ENCODE measurements around the gene BACH2. TPM values are rescaled to one million over a fixed set of nuclear protein-coding genes. Genes with fewer than 3 reads are reported as not detected.

The BACH2 gene
- total and polyA plus RNA-seq, 4 experiments from 2014 or later, result 6.5 to 48.0 (median 25.8) TPM

- no peaks in the 10 kb centered on the region for H3K9me3 Mint-ChIP-seq
- peak overlapping the region in 3 of 8 donors; percentile 46 to 77 (median 51) for H3K4me3 Mint-ChIP-seq
- peak overlapping the region; percentile 82 for H3K27ac ChIP-seq (ENCODE audit: low read depth, low read length)
- H3K4me3 ChIP-seq (ENCODE audit: low read length in 2 of 2), result no peak overlapping the region
- H3K27me3 ChIP-seq (ENCODE audit: insufficient read depth, low read length), result no peaks in the 10 kb centered on the region
- CTCF ChIA-PET (ENCODE audit: partially characterized antibody), result interaction anchor here (0.8 to 2.4 kb wide), 5 partner anchors 54 to 332 kb away, joined by 3 to 14 read pairs (median 5); no protein-coding TSS in a partner anchor
- peaks cover 48 to 85% (median 68%) of the 10 kb centered on the region in 4 donors for H3K4me1 Mint-ChIP-seq
- DNase-seq, result no peak
- peaks cover 63% of the 10 kb centered on the region for H3K4me1 ChIP-seq (ENCODE audit: insufficient read depth, low read length)
- POLR2A ChIA-PET (ENCODE audit: partially characterized antibody), result interaction anchor here (1.4 to 6.1 kb wide), 5 partner anchors 9 to 38 kb away, joined by 3 to 85 read pairs (median 11); partner anchors contain the start of gene BACH2
- no peaks in the 10 kb centered on the region for H3K9me3 ChIP-seq (ENCODE audit: control insufficient read depth in 1 of 2, low read length in 2 of 2)
- H3K36me3 ChIP-seq (ENCODE audit: insufficient read depth, low read length), result no peaks in the 10 kb centered on the region
- peak overlapping the region; percentile 94 to 100 (median 99) for H3K27ac Mint-ChIP-seq
- peaks cover 10 to 21% of the 10 kb centered on the region in 2 donors for H3K36me3 Mint-ChIP-seq
- intact Hi-C loops (cut with micrococcal nuclease), result no loop called here
- no peaks in the 10 kb centered on the region for H3K27me3 Mint-ChIP-seq
These were observed 23.7 kb downstream of the BACH2 start for GRCh38 chr6:90272895-90273294.

- no peaks in the 10 kb centered on the region for H3K27me3 ChIP-seq (ENCODE audit: insufficient read depth, low read length)
- H3K4me3 ChIP-seq (ENCODE audit: low read length in 2 of 2), result no peak overlapping the region
- Mint-ChIP-seq H3K4me1 (peaks cover 54 to 88% (median 71%) of the 10 kb centered on the region in 4 donors), H3K4me3 (peak overlapping the region in 6 of 8 donors; percentile 20 to 74 (median 52)), H3K9me3 (no peaks in the 10 kb centered on the region), H3K27ac (peak overlapping the region; percentile 94 to 100 (median 99)), H3K27me3 (no peaks in the 10 kb centered on the region), H3K36me3 (peaks cover 15 to 30% of the 10 kb centered on the region in 2 donors)
- ChIA-PET POLR2A (ENCODE audit: partially characterized antibody) (interaction anchor here (1.3 to 6.1 kb wide), 3 partner anchors 11 to 15 kb away, joined by 4 to 85 read pairs (median 4); no protein-coding TSS in a partner anchor), CTCF (ENCODE audit: partially characterized antibody) (interaction anchor here (0.7 kb wide), 1 partner anchor 21 kb away, joined by 4 read pairs; no protein-coding TSS in a partner anchor)
- H3K36me3 ChIP-seq (ENCODE audit: insufficient read depth, low read length), result no peaks in the 10 kb centered on the region
- peak in 1 of 5 donors; percentile 19 for DNase-seq
- H3K4me1 ChIP-seq (ENCODE audit: insufficient read depth, low read length), result peaks cover 74% of the 10 kb centered on the region
- H3K9me3 ChIP-seq (ENCODE audit: control insufficient read depth in 1 of 2, low read length in 2 of 2), result no peaks in the 10 kb centered on the region
- no peak overlapping the region for H3K27ac ChIP-seq (ENCODE audit: low read depth, low read length)
- intact Hi-C loops (cut with micrococcal nuclease), result no loop called here
These were observed 24.8 kb downstream of the BACH2 start for GRCh38 chr6:90271831-90272230.

- Histone ChIP-seq H3K27ac (ENCODE audit: low read depth, low read length) (no peak overlapping the region), H3K36me3 (ENCODE audit: insufficient read depth, low read length) (no peaks in the 10 kb centered on the region), H3K4me1 (ENCODE audit: insufficient read depth, low read length) (peaks cover 77% of the 10 kb centered on the region), H3K4me3 (ENCODE audit: low read length in 2 of 2) (no peak overlapping the region), H3K9me3 (ENCODE audit: control insufficient read depth in 1 of 2, low read length in 2 of 2) (no peaks in the 10 kb centered on the region), H3K27me3 (ENCODE audit: insufficient read depth, low read length) (no peaks in the 10 kb centered on the region)
- Mint-ChIP-seq H3K4me3 (peak overlapping the region in 2 of 8 donors; percentile 1 to 49), H3K27ac (peak overlapping the region in 4 of 7 donors; percentile 38 to 76 (median 50)), H3K27me3 (no peaks in the 10 kb centered on the region), H3K36me3 (peaks cover 15 to 33% of the 10 kb centered on the region in 2 donors), H3K4me1 (peaks cover 55 to 92% (median 75%) of the 10 kb centered on the region in 4 donors), H3K9me3 (no peaks in the 10 kb centered on the region)
- no peak for DNase-seq
- ChIA-PET CTCF (ENCODE audit: partially characterized antibody) (interaction anchor here (1.4 to 1.5 kb wide), 2 partner anchors 324 to 329 kb away, joined by 3 to 4 read pairs; no protein-coding TSS in a partner anchor), POLR2A (ENCODE audit: partially characterized antibody) (interaction anchor here (0.8 to 1.1 kb wide), 2 partner anchors 20 to 31 kb away, joined by 3 read pairs; no protein-coding TSS in a partner anchor)
- intact Hi-C loops (cut with micrococcal nuclease), result no loop called here
These were observed 27.3 kb downstream of the BACH2 start for GRCh38 chr6:90269334-90269733.

- H3K27ac Mint-ChIP-seq, result peak overlapping the region in 5 of 7 donors; percentile 50 to 92 (median 67)
- intact Hi-C loops (cut with micrococcal nuclease), result no loop called here
- H3K9me3 Mint-ChIP-seq, result no peaks in the 10 kb centered on the region
- H3K4me3 Mint-ChIP-seq, result peak overlapping the region in 2 of 8 donors; percentile 46 to 53
- no peak for DNase-seq
- H3K27me3 ChIP-seq (ENCODE audit: insufficient read depth, low read length), result no peaks in the 10 kb centered on the region
- ChIA-PET POLR2A (ENCODE audit: partially characterized antibody) (interaction anchor here (0.6 kb wide), 1 partner anchor 157 kb away, joined by 3 read pairs; no protein-coding TSS in a partner anchor), CTCF (ENCODE audit: partially characterized antibody) (interaction anchor here (1.4 to 1.5 kb wide), 2 partner anchors 323 to 328 kb away, joined by 3 to 4 read pairs; no protein-coding TSS in a partner anchor)
- H3K4me1 Mint-ChIP-seq, result peaks cover 50 to 90% (median 71%) of the 10 kb centered on the region in 4 donors
- no peaks in the 10 kb centered on the region for H3K27me3 Mint-ChIP-seq
- H3K9me3 ChIP-seq (ENCODE audit: control insufficient read depth in 1 of 2, low read length in 2 of 2), result no peaks in the 10 kb centered on the region
- no peak overlapping the region for H3K4me3 ChIP-seq (ENCODE audit: low read length in 2 of 2)
- no peaks in the 10 kb centered on the region for H3K36me3 ChIP-seq (ENCODE audit: insufficient read depth, low read length)
- H3K4me1 ChIP-seq (ENCODE audit: insufficient read depth, low read length), result peaks cover 78% of the 10 kb centered on the region
- no peak overlapping the region for H3K27ac ChIP-seq (ENCODE audit: low read depth, low read length)
- peaks cover 19 to 34% of the 10 kb centered on the region in 2 donors for H3K36me3 Mint-ChIP-seq
These were observed 28.5 kb downstream of the BACH2 start for GRCh38 chr6:90268178-90268577.

GRCh38 chr6:90266905-90267621, 29.6 kb downstream of the BACH2 start:
- Mint-ChIP-seq H3K4me1 (peaks cover 43 to 89% (median 65%) of the 10 kb centered on the region in 4 donors), H3K9me3 (no peaks in the 10 kb centered on the region), H3K27me3 (no peaks in the 10 kb centered on the region), H3K4me3 (peak overlapping the region; percentile 16 to 71 (median 46)), H3K27ac (peak overlapping the region; percentile 78 to 95 (median 90)), H3K36me3 (peaks cover 19 to 34% of the 10 kb centered on the region in 2 donors)
- ChIA-PET POLR2A (ENCODE audit: partially characterized antibody) (interaction anchor here (0.8 to 1.8 kb wide), 3 partner anchors 9 to 28 kb away, joined by 3 to 5 read pairs (median 4); no protein-coding TSS in a partner anchor), CTCF (ENCODE audit: partially characterized antibody) (no interaction called here)
- no peak overlapping the region for H3K27ac ChIP-seq (ENCODE audit: low read depth, low read length)
- peaks cover 70% of the 10 kb centered on the region for H3K4me1 ChIP-seq (ENCODE audit: insufficient read depth, low read length)
- peak; percentile 42 to 69 (median 50) for DNase-seq
- no peaks in the 10 kb centered on the region for H3K27me3 ChIP-seq (ENCODE audit: insufficient read depth, low read length)
- no peaks in the 10 kb centered on the region for H3K9me3 ChIP-seq (ENCODE audit: control insufficient read depth in 1 of 2, low read length in 2 of 2)
- no peak overlapping the region for H3K4me3 ChIP-seq (ENCODE audit: low read length in 2 of 2)
- H3K36me3 ChIP-seq (ENCODE audit: insufficient read depth, low read length), result no peaks in the 10 kb centered on the region
- intact Hi-C loops (cut with micrococcal nuclease), result no loop called here

GRCh38 chr6:90264561-90264960, 32.1 kb downstream of the BACH2 start:
- peak overlapping the region in 1 of 7 donors; percentile 62 for H3K27ac Mint-ChIP-seq
- ChIA-PET POLR2A (ENCODE audit: partially characterized antibody) (interaction anchor here (1.7 kb wide), 1 partner anchor 10 kb away, joined by 11 read pairs; no protein-coding TSS in a partner anchor), CTCF (ENCODE audit: partially characterized antibody) (no interaction called here)
- H3K9me3 Mint-ChIP-seq, result no peaks in the 10 kb centered on the region
- Histone ChIP-seq H3K9me3 (ENCODE audit: control insufficient read depth in 1 of 2, low read length in 2 of 2) (no peaks in the 10 kb centered on the region), H3K27me3 (ENCODE audit: insufficient read depth, low read length) (no peaks in the 10 kb centered on the region), H3K4me1 (ENCODE audit: insufficient read depth, low read length) (peaks cover 63% of the 10 kb centered on the region), H3K27ac (ENCODE audit: low read depth, low read length) (no peak overlapping the region), H3K36me3 (ENCODE audit: insufficient read depth, low read length) (no peaks in the 10 kb centered on the region), H3K4me3 (ENCODE audit: low read length in 2 of 2) (no peak overlapping the region)
- H3K36me3 Mint-ChIP-seq, result peaks cover 29 to 32% of the 10 kb centered on the region in 2 donors
- peak overlapping the region in 2 of 8 donors; percentile 15 to 25 for H3K4me3 Mint-ChIP-seq
- intact Hi-C loops (cut with micrococcal nuclease), result no loop called here
- no peaks in the 10 kb centered on the region for H3K27me3 Mint-ChIP-seq
- peaks cover 34 to 89% (median 61%) of the 10 kb centered on the region in 4 donors for H3K4me1 Mint-ChIP-seq
- no peak for DNase-seq

- intact Hi-C loops (cut with micrococcal nuclease), result no loop called here
- H3K4me3 Mint-ChIP-seq, result peak overlapping the region in 1 of 8 donors; percentile 25
- DNase-seq, result no peak
- CTCF ChIA-PET (ENCODE audit: partially characterized antibody), result interaction anchor here (0.8 kb wide), 1 partner anchor 10 kb away, joined by 7 read pairs; no protein-coding TSS in a partner anchor
- Histone ChIP-seq H3K36me3 (ENCODE audit: insufficient read depth, low read length) (no peaks in the 10 kb centered on the region), H3K4me1 (ENCODE audit: insufficient read depth, low read length) (peaks cover 55% of the 10 kb centered on the region), H3K9me3 (ENCODE audit: control insufficient read depth in 1 of 2, low read length in 2 of 2) (no peaks in the 10 kb centered on the region), H3K4me3 (ENCODE audit: low read length in 2 of 2) (no peak overlapping the region), H3K27ac (ENCODE audit: low read depth, low read length) (no peak overlapping the region), H3K27me3 (ENCODE audit: insufficient read depth, low read length) (no peaks in the 10 kb centered on the region)
- peaks cover 34 to 88% (median 60%) of the 10 kb centered on the region in 4 donors for H3K4me1 Mint-ChIP-seq
- H3K27me3 Mint-ChIP-seq, result no peaks in the 10 kb centered on the region
- H3K36me3 Mint-ChIP-seq, result peaks cover 26 to 35% of the 10 kb centered on the region in 2 donors
- POLR2A ChIA-PET (ENCODE audit: partially characterized antibody), result interaction anchor here (1.7 kb wide), 1 partner anchor 11 kb away, joined by 11 read pairs; no protein-coding TSS in a partner anchor
- peaks cover 0 to 6% (median 0%) of the 10 kb centered on the region in 8 donors for H3K9me3 Mint-ChIP-seq
- no peak overlapping the region for H3K27ac Mint-ChIP-seq
These were observed 33.0 kb downstream of the BACH2 start for GRCh38 chr6:90263633-90264032.
